GM18951 (cell line): Measurements from ENCODE around the gene HNRNPA2B1.

Experiments used
- POLR2A ChIP-seq: IDR thresholded peaks from 4 replicates; pipeline ENCODE4 v1.6.1; 2011; ENCODE audit warnings: mild to moderate bottlenecking; ENCODE audit not compliant: insufficient read length, insufficient read depth; ENCODE audit errors: extremely low read depth
- in situ Hi-C: fragments of 300-500 bp; cut with MboI; formaldehyde crosslinking; loops from one replicate; pipeline ENCODE4 v1.12.0; 2022; ENCODE audit warnings: low sequenced_read_pairs, mixed read lengths, inconsistent platforms; ENCODE audit not compliant: unreplicated experiment

The HNRNPA2B1 gene

DNA sequence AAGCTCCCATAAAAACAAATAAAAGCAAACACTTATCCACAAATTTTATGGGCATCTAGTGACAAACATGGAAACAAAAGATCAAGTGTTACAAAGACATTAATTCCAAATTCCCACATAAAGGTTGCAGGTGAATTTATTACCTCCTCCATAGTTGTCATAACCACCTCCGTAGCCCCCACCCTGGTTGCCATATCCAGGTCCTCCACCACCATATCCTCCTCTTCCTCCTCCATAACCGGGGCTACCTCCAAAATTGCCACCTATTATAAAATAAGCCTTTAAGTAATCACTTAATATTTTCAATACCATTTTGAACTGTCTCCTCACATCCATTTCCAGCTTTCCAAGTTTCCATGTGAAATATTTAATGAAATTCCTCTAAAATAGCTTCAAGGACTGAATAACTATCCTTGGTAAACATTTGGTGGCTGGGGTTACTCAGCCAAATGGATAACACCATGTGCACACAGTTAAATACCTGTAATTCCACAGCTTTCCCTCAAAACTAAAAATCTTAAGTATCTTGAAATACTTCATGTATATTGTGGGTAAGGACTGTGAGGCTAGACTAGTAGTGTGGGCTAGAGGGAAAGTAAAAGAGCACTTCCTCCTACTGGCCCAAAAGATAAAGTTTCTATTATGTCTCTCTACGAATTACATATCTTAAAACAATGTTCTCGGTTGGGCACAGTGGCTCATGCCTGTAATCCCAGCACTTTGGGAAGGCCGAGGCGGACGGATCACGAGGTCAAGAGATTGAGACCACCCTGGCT, 6.9 kb downstream of the HNRNPA2B1 start:
- TF ChIP-seq POLR2A, result no peak
- in situ Hi-C loops, result loop anchor here (5.0 to 10.0 kb wide), 3 partner anchors 101 to 299 kb away; no protein-coding TSS in a partner anchor

DNA sequence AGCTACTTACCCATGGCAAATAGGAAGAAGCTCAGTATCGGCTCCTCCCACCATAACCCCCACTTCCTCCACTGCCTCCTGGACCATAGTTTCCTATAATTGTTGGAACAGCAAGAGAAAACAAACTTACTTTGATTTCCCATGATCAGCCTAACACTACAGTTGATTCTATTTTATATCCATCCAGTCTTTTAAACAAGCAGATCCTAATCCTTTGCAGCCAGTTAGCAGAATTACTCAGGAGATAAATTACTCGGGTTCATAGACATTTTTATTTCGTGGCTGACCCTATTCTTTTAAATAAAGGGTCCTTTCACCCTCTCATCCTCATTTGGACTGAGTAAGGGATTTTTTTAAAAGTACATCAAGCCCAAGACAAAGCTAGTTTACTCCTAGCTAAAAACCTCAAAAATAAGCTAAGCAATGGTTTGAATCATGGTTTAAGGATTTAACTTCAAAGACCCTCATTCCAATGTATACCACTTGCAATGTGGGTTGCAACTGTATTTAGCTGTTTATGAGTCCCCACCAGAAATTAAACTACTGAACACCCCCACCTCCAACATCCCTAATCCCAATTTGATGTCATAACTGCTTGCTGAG, 8.0 kb downstream of the HNRNPA2B1 start:
- in situ Hi-C loops, result loop anchor here (5.0 to 10.0 kb wide), 3 partner anchors 100 to 298 kb away; no protein-coding TSS in a partner anchor
- peak; percentile 27 for TF ChIP-seq POLR2A

DNA sequence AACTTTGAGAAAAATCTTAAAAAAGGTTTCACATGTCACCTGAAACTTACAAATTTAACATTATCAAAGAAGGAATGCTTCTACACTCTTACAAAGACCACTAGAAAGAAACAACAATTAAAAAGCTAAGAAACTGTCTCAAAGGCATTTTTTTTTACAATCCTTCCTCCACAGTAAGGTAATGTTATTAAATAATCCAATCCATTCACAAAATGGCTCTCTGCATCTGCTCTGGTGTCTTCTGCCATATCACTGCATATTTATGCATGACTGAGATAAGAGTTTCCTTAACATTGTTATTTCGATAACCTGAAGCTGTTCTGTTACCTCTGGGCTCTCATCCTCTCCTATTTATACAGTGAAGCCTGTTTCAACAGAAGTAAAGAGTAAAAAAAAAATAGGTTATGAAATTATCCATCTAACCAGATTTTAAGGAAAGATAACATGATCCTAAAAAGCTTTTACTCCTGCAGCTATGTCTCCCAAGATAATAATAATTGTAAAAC, 8.5 kb downstream of the HNRNPA2B1 start:
- in situ Hi-C loops, result loop anchor here (5.0 to 10.0 kb wide), 3 partner anchors 100 to 297 kb away; no protein-coding TSS in a partner anchor
- TF ChIP-seq POLR2A, result no peak

DNA sequence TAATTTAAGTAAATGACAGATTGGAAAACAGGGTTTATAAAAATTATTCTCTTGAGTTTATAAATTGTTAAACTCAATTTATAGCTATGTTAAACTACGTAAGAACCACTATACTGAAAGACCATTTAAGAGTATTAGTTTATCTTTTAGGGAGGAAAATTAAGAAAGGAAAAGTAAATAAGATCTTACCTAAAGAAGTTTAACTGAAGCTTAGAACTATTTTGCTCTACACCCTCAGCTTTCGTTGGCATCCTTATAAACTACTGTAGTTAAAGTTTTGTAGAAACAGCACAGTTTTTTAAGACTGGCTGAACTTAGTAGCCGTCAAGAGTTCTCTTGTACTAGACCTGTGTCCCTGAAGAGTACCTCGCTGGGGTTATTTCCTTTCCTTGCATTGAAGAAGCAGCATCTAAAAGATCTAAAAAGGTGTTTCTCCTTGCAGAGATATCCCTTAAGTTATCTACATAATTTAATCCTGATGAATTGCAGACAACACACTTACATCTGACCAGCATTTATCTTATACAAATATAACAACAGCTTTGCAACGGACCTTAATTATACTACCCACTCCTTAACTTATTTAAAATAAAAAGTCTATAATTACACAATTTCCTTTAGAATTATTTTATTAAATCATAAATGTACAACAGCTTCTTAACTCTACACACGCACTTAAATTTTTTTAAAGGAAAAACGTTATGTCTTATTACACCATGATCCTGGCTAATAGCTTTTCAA, 9.1 kb downstream of the HNRNPA2B1 start:
- TF ChIP-seq POLR2A, result no peak
- in situ Hi-C loops, result loop anchor here (5.0 to 10.0 kb wide), 3 partner anchors 99 to 297 kb away; no protein-coding TSS in a partner anchor

DNA sequence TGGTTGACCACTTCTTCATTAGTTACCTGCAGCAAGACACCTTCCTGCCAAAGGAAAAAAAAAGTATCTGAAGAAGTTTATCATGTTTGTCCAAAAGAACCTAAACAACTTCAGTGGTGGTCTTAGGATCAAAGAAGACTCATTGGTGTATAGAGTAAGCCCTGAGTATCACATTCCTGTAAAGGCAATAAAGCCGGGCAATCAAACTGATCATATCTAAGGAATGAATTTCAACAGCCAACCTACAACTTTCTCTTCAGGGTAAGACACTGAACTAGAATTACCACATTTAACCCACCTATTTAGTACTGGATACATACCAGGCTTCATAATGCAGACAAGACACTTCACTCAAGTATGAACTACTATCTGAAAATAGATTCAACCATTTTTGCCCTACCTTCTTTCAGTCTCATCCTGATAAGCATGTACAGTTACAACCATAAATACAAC, 10.1 kb downstream of the HNRNPA2B1 start:
- no peak for TF ChIP-seq POLR2A
- in situ Hi-C loops, result loop anchor here (5.0 to 10.0 kb wide), 3 partner anchors 98 to 296 kb away; no protein-coding TSS in a partner anchor

DNA sequence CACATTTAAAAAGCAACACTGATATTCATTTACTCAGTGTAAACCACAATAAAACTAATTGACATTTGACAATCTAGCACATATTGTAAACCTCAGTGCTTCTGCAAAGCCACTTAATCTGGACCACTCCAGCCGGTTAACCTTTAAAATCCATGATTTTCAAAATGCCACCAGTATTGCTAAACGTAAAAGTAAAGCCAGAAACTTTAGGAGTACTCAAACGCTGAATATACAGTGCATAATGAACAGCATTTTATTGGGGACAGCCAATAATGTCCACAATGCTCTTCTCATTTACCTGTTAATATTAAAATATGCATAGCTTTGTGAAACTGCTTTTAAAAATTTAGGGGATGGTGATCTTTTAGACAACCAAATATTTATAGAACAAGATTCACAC, 10.8 kb downstream of the HNRNPA2B1 start:
- TF ChIP-seq POLR2A, result no peak
- in situ Hi-C loops, result loop anchor here (5.0 to 10.0 kb wide), 3 partner anchors 97 to 295 kb away; no protein-coding TSS in a partner anchor

DNA sequence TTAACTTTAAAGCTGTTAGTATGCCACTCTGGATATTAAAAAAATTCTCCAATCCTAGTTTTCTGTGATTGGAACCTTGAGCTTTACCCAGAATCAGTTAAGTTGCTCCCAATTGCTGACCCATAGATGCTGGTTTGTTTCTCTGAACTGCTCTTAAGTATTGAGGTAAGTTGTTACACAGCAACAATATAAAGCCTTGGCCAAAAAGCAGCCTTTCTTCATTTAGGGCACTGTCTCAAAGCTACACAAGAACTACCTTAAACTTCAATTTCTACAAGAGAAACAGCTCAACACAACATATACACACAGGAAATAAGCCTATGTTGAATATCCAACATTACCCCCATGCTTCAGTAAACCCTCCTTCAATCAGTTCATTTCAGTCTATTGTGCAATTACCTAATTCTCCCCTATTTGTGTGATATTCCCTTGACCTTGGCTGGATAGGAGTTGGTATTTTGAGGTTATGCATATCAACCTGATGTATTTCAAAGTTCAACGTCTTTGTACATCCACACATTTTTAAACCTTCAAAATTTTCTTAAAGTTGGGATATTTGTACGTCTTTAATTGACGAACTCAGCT, 11.5 kb downstream of the HNRNPA2B1 start:
- in situ Hi-C loops, result no loop called here
- no peak for TF ChIP-seq POLR2A

DNA sequence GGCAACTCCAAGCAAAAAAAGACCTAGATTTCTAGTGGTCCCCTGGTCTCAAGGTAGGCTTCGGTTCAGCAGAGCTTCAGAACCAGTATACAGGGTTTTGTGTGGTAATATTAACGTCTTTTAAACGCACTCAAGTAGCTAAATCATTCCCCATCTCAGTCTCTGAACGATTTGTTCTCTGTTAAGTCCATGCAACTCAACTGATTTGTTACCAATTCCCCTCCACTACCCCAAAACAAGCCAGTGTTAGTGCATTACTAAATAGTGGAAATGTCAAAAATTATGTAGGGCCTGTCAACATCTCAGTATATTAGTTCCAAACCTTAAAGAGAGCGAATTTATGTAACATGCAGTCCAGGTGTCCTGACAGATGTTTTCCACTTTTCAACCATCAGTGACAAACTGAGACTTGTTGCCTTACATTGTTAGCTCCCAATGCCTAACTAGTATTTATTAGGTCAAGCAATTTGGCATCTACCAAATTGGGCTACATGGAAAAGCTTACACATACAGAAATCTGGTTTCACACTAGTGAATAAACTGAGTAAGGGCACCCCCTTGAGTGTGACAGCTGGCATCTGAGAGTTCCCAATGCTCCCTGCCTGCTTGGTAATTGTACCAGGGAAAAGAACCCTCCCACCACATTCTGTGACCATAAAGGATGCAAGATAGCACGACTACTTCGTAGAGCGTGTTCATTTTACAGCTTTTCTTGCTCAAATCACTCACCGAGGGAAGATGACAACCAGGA, 12.2 kb downstream of the HNRNPA2B1 start:
- in situ Hi-C loops, result no loop called here
- TF ChIP-seq POLR2A, result peak; percentile 21

DNA sequence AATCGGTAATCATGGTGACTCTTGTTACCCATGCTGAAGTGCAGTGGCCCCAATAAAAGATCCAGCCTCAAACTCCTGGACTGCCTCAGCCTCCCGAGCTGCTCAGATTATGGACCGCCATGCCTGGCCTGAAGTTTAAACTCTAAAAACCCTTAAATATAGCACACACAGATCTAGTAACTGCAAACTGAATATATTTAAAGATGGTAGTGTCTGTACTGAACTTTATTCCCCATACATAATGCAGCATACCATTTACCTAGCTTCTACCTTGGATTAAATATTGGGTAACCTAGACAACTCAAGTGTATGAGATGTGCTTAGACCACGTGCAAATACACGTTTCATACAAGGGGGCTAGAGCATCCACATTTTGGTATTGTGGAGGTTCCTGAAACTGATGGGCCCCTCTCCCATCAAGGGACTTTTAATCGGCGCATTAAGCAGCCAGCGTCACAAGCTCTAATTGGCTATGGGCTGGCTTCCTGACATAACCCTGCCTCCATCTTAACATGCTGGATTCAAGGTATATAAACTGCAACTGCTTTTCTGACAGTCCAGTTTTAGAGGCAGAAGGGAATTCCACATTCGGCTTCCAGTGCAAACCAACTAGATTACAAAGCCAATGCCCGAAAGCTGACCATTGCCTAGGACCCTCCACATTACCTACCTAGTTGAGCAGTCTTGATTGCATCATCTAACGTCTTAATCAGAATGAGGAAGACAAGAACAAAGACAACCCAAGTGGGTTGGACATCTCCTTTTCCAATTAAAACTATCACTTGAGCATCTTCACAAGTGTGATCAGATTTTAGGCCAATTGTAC, 13.0 kb downstream of the HNRNPA2B1 start:
- peak; percentile 51 for TF ChIP-seq POLR2A
- in situ Hi-C loops, result no loop called here

DNA sequence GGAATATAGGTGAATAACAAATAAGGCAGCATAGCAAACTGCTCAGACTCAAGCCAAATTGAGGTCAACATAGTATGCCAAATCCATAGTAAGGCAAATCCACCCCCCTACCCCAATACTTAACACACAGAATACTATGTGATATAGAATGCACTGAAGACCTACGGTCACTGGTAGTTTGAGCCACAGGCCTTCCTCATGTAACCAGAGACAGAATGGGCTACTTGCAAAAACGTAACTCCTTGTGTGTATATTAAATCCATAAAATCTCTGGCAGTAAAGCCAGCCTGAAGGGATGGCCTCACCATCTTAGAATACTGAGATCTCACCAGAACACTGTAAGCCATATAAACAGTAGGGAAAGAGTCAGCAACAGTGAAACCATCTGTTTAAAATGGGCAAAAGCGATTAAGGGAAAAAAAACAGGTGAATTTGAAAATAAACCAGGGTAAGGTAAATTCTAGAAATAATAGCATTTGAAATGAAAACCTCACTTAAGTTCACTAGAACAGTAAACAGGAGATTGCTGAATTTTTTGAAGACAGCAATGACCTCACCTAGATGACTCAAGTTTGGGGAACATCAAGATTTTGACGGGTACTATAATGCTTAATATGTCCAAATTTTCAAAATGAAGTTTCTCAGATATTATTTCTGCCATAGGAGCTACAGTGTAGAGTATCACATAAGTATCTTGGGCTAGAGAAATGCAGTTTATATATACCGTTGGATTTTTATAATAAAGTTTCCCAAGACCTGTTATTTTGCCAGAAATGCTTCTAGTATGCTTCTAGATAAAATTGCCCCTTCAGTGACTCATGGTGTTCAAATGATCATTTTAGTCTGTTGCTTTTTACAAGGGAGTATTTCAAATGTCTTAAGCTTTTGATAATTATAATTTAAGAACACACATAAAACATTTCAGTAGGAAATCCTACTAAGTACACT, 13.9 kb downstream of the HNRNPA2B1 start:
- no peak for TF ChIP-seq POLR2A
- in situ Hi-C loops, result no loop called here
